ENCODE measurements around the gene ZNF74.
"Not testable (repeated sequence)": the region's sequence is repeated elsewhere in the genome, so short reads cannot be mapped to it uniquely, and the experiment has no call there.

Gene ZNF74

GRCh38 chr22:20362403-20362802 is 31.5 kb upstream of the ZNF74 start:
- not testable (repeated sequence) for H3K27ac Mint-ChIP-seq; H3K36me3 Mint-ChIP-seq (ENCODE audit: low read depth)

GRCh38 chr22:20364335-20365260 is 29.4 kb upstream of the ZNF74 start:
- H3K27ac Mint-ChIP-seq; H3K36me3 Mint-ChIP-seq (ENCODE audit: low read depth); H3K4me3 Mint-ChIP-seq; H3K4me1 Mint-ChIP-seq; H3K27me3 Mint-ChIP-seq (ENCODE audit: low read depth); H3K9me3 Mint-ChIP-seq: not testable (repeated sequence)

More at GRCh38 chr22:20362403-20362802, 31.5 kb upstream of the ZNF74 start:
- not testable (repeated sequence) for H3K27me3 Mint-ChIP-seq (ENCODE audit: low read depth); H3K4me3 Mint-ChIP-seq; H3K4me1 Mint-ChIP-seq; H3K9me3 Mint-ChIP-seq

DNA sequence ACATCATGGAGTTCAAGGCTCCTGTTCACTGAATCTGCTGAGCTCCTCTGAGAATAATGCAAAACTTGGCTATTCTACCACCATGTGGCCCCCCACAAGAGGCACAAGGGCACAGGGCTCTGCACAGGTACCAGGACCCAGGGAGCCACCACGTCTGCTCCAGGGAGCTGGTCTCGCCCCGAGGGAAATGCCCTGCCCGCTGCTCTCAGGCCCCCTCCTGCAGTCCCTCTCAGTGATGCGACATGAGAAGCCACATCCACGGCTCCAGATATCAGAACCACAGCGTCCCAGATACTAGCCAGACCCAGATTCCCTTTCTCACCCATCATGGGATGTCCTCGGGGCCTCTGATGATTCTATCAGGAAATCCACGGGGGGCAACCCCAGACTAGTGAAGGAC is 27.1 kb upstream of the ZNF74 start:
- H3K4me3 Mint-ChIP-seq; H3K4me1 Mint-ChIP-seq; H3K27ac Mint-ChIP-seq; H3K9me3 Mint-ChIP-seq; H3K36me3 Mint-ChIP-seq (ENCODE audit: low read depth); H3K27me3 Mint-ChIP-seq (ENCODE audit: low read depth): not testable (repeated sequence)

DNA sequence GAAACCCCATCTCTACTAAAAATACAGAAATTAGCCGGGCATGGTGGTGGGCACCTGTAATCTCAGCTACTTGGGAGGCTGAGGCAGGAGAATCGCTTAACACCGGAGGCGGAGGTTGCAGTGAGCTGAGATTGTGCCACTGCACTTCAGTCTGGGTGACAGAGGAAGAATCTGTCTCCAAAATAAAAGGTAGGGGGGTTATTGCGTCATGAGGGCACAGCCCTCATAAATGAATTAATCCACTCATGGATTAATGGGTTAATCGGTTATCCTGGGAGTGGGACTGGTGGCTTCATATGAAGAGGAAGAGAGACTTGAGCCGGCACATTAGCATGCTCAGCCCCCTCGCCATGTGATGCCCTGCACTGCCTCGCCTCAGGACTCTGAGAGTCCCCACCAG is 25.1 kb upstream of the ZNF74 start:
- H3K4me1 Mint-ChIP-seq; H3K4me3 Mint-ChIP-seq; H3K27ac Mint-ChIP-seq; H3K27me3 Mint-ChIP-seq (ENCODE audit: low read depth); H3K36me3 Mint-ChIP-seq (ENCODE audit: low read depth); H3K9me3 Mint-ChIP-seq: not testable (repeated sequence)

DNA sequence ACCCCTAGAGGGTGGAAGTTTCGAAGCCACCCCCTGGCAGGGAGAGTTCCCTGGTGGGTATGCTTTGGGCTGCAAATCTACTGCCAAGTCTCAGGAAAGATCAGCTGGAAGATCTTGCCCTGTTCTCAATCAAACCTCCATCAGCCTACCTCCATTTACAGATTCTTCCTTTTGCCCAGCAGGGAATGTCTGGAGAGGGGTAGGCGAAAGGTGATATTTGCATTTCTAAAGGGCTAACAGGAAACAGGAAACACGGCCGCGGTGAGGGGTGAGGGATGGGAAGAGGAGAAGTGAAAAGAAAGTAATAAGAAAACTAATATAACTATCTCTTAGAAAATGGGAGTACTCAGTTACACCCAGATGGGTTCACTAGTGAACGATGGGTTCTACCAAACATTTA is 22.3 kb upstream of the ZNF74 start:
- not testable (repeated sequence) for H3K27ac Mint-ChIP-seq; H3K4me1 Mint-ChIP-seq; H3K9me3 Mint-ChIP-seq; H3K36me3 Mint-ChIP-seq (ENCODE audit: low read depth); H3K4me3 Mint-ChIP-seq; H3K27me3 Mint-ChIP-seq (ENCODE audit: low read depth)

GRCh38 chr22:20372406-20372854 is 21.5 kb upstream of the ZNF74 start:
- not testable (repeated sequence) for H3K27me3 Mint-ChIP-seq (ENCODE audit: low read depth); H3K4me3 Mint-ChIP-seq; H3K4me1 Mint-ChIP-seq; H3K9me3 Mint-ChIP-seq; H3K27ac Mint-ChIP-seq; H3K36me3 Mint-ChIP-seq (ENCODE audit: low read depth)

GRCh38 chr22:20373195-20373706 is 20.7 kb upstream of the ZNF74 start:
- H3K4me1 Mint-ChIP-seq; H3K27ac Mint-ChIP-seq; H3K9me3 Mint-ChIP-seq; H3K36me3 Mint-ChIP-seq (ENCODE audit: low read depth); H3K27me3 Mint-ChIP-seq (ENCODE audit: low read depth); H3K4me3 Mint-ChIP-seq: not testable (repeated sequence)

- H3K9me3 Mint-ChIP-seq; H3K4me1 Mint-ChIP-seq; H3K27ac Mint-ChIP-seq; H3K4me3 Mint-ChIP-seq; H3K36me3 Mint-ChIP-seq (ENCODE audit: low read depth); H3K27me3 Mint-ChIP-seq (ENCODE audit: low read depth): not testable (repeated sequence)
Observed at GRCh38 chr22:20374130-20374529, 19.8 kb upstream of the ZNF74 start.

- H3K27me3 Mint-ChIP-seq (ENCODE audit: low read depth): not testable (repeated sequence)
Observed at GRCh38 chr22:20376281-20376680, 17.7 kb upstream of the ZNF74 start.

DNA sequence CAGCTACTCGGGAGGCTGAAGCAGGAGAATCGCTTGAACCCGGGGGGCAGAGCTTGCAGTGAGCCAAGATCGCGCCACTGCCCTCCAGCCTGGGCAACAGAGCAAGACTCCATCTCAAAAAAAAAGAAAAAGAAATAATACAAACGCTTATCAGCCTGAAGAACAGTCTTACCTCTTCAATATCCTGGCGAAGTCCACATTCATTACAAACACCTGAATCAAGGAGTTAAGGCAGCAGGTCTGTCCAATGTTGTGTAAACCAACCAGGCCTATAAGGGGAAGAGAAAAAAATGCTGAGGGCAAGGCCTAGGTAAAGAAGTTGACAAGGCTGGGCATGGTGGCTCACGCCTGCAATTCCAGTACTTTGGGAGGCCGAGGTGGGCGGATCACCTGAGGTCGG is 17.0 kb upstream of the ZNF74 start:
- H3K4me1 Mint-ChIP-seq; H3K27me3 Mint-ChIP-seq (ENCODE audit: low read depth); H3K27ac Mint-ChIP-seq; H3K9me3 Mint-ChIP-seq; H3K4me3 Mint-ChIP-seq; H3K36me3 Mint-ChIP-seq (ENCODE audit: low read depth): not testable (repeated sequence)

More at GRCh38 chr22:20376281-20376680, 17.7 kb upstream of the ZNF74 start:
- H3K4me3 Mint-ChIP-seq; H3K36me3 Mint-ChIP-seq (ENCODE audit: low read depth); H3K4me1 Mint-ChIP-seq; H3K9me3 Mint-ChIP-seq; H3K27ac Mint-ChIP-seq: not testable (repeated sequence)

- Mint-ChIP-seq H3K27me3 (ENCODE audit: low read depth) (peaks cover 5% of the 10 kb centered on the region), H3K27ac (no peak overlapping the region), H3K4me3 (no peak overlapping the region), H3K36me3 (ENCODE audit: low read depth) (no peaks in the 10 kb centered on the region), H3K4me1 (no peaks in the 10 kb centered on the region), H3K9me3 (no peaks in the 10 kb centered on the region)
- TF ChIP-seq, protein P1, sequence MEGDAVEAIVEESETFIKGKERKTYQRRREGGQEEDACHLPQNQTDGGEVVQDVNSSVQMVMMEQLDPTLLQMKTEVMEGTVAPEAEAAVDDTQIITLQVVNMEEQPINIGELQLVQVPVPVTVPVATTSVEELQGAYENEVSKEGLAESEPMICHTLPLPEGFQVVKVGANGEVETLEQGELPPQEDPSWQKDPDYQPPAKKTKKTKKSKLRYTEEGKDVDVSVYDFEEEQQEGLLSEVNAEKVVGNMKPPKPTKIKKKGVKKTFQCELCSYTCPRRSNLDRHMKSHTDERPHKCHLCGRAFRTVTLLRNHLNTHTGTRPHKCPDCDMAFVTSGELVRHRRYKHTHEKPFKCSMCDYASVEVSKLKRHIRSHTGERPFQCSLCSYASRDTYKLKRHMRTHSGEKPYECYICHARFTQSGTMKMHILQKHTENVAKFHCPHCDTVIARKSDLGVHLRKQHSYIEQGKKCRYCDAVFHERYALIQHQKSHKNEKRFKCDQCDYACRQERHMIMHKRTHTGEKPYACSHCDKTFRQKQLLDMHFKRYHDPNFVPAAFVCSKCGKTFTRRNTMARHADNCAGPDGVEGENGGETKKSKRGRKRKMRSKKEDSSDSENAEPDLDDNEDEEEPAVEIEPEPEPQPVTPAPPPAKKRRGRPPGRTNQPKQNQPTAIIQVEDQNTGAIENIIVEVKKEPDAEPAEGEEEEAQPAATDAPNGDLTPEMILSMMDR (IDR thresholded peaks at IDR 0.05; ENCODE audit: unreplicated experiment in 3 of 3): no peak
Observed at GRCh38 chr22:20378110-20378509, 15.8 kb upstream of the ZNF74 start.

DNA sequence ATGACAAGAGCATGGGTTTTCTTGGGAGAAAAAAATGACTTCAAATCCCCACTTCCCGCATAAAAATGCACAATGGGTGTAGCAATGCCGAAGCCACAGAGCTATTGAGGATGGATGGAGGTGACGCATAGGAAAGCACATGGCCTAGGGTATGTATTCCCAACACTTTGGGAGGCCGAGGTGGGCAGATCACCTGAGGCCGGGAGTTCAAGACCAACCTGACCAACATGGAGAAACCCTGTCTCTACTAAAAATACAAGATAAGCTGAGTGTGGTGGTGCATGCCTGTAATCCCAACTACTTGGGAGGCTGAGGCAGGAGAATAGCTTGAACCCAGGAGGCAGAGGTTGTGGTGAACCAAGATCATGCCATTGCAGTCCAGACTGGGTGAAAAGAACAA is 15.3 kb upstream of the ZNF74 start:
- H3K9me3 Mint-ChIP-seq; H3K4me3 Mint-ChIP-seq; H3K4me1 Mint-ChIP-seq; H3K36me3 Mint-ChIP-seq (ENCODE audit: low read depth); H3K27me3 Mint-ChIP-seq (ENCODE audit: low read depth); H3K27ac Mint-ChIP-seq: not testable (repeated sequence)
